Fibroblast of mammary gland (primary cell): ENCODE results near the gene ATP6V1C2.

Source experiments
- DNase-seq: peaks from one replicate; pipeline ENCODE4 v3.0.0-alpha.2; 2010; ENCODE audit warnings: low read depth
- H3K4me3 ChIP-seq: 2 replicates; pipeline ENCODE4 v1.5.1; 2011; ENCODE audit warnings: low read depth, mild to moderate bottlenecking, low read length, moderate library complexity; ENCODE audit not compliant: control insufficient read depth
- TF ChIP-seq, protein P1 (sequence below): conservative IDR thresholded peaks from 2 replicates; pipeline ENCODE4 v1.5.1; 2011; ENCODE audit warnings: low read depth, low read length, inconsistent platforms; ENCODE audit not compliant: control insufficient read depth, insufficient read depth

ATP6V1C2 gene

GRCh38 chr2:10764896-10765295, 43.5 kb downstream of the ATP6V1C2 start:
- no peak overlapping the region for H3K4me3 ChIP-seq
- TF ChIP-seq, protein P1, sequence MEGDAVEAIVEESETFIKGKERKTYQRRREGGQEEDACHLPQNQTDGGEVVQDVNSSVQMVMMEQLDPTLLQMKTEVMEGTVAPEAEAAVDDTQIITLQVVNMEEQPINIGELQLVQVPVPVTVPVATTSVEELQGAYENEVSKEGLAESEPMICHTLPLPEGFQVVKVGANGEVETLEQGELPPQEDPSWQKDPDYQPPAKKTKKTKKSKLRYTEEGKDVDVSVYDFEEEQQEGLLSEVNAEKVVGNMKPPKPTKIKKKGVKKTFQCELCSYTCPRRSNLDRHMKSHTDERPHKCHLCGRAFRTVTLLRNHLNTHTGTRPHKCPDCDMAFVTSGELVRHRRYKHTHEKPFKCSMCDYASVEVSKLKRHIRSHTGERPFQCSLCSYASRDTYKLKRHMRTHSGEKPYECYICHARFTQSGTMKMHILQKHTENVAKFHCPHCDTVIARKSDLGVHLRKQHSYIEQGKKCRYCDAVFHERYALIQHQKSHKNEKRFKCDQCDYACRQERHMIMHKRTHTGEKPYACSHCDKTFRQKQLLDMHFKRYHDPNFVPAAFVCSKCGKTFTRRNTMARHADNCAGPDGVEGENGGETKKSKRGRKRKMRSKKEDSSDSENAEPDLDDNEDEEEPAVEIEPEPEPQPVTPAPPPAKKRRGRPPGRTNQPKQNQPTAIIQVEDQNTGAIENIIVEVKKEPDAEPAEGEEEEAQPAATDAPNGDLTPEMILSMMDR: no peak
- no peak for DNase-seq

GRCh38 chr2:10765461-10765860, 44.0 kb downstream of the ATP6V1C2 start:
- H3K4me3 ChIP-seq: no peak overlapping the region
- TF ChIP-seq, protein P1: no peak
- DNase-seq: no peak

GRCh38 chr2:10765914-10766313, 44.5 kb downstream of the ATP6V1C2 start:
- no peak for DNase-seq
- no peak overlapping the region for H3K4me3 ChIP-seq
- TF ChIP-seq, protein P1: no peak

GRCh38 chr2:10768063-10768507, 46.7 kb downstream of the ATP6V1C2 start:
- H3K4me3 ChIP-seq: no peak overlapping the region
- no peak for DNase-seq
- TF ChIP-seq, protein P1: no peak

- no peak overlapping the region for H3K4me3 ChIP-seq
- no peak for DNase-seq
- TF ChIP-seq, protein P1: no peak
Observed at GRCh38 chr2:10770956-10771750, 49.7 kb downstream of the ATP6V1C2 start.

GRCh38 chr2:10771786-10772185, 50.4 kb downstream of the ATP6V1C2 start:
- H3K4me3 ChIP-seq: no peak overlapping the region
- TF ChIP-seq, protein P1: no peak
- no peak for DNase-seq

DNA sequence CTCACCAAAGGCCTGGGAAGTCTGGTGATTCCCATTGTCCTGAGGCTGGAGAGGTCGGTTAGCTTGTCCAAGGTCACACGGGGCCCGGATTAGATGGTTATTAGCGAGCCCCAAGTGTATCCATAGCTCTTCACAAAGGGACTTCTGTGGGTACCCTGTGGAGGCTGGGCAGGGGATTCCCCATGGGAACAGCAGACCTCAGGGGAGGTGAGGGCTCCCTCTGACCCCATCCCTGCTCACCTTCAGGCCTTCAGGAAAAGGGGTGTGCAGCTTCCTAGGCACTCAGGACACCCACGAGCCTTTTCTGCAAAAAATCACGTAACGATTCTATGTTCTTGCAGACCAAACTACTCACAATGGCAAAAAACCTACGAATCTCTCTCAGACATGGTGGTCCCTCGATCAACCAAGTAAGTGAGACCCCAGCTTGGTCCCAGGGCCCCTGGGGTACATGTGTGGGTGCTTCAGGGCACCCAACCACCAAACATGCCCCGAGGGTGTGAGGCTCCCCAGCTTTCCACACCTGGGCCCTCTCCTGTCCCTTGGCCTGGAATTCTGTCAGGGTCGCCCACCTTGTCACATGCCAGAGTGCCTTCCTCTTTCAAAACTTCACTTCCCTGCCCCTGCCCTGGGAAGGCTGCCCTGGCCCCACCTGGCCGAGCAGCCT, 50.9 kb downstream of the ATP6V1C2 start:
- H3K4me3 ChIP-seq: no peak overlapping the region
- DNase-seq: no peak
- TF ChIP-seq, protein P1: no peak
